Measurements from ENCODE around the gene EXOSC10. TPM values are rescaled to one million over a fixed set of nuclear protein-coding genes. Genes with fewer than 3 reads are reported as not detected.
A peak's percentile ranks its signal among the peaks of the same experiment; 100 is the strongest.

Gene EXOSC10
- total and polyA plus RNA-seq, 9 of the 15 experiments (the other 6 are each of a cell fraction or from before 2014, with no cell fraction given), result 23.4 to 150 (median 105) TPM

GRCh38 chr1:11058026-11058425 is 41.6 kb downstream of the EXOSC10 start:
- H2AFZ ChIP-seq (ENCODE audit: low read depth, low read length), result no peak overlapping the region
- peaks cover 14% of the 10 kb centered on the region for H4K20me1 ChIP-seq (replicated peaks; ENCODE audit: control insufficient read depth, insufficient read depth, low read length)
- no TSS peak for BruUV-seq (replicated peaks)
- H3K9me1 ChIP-seq (ENCODE audit: control insufficient read depth, insufficient read depth, low read length), result peaks cover 3% of the 10 kb centered on the region
- intact Hi-C loops (cut with micrococcal nuclease), result no loop called here
- H3K27ac ChIP-seq (ENCODE audit: extremely low read depth, low read depth, low read length), result no peak overlapping the region
- CTCF ChIA-PET (ENCODE audit: low intra/inter-chr PET ratio), result no interaction called here
- H3K4me3 ChIP-seq, result no peak overlapping the region
- FAIRE-seq, result no peak
- H3K79me2 ChIP-seq (ENCODE audit: control insufficient read depth, insufficient read depth, low read length), result peaks cover 44% of the 10 kb centered on the region
- POLR2A ChIA-PET, result interaction anchor here (0.6 kb wide), 1 partner anchor 131 kb away, joined by 3 read pairs; the partner anchor contains the start of gene ANGPTL7
- in situ Hi-C loops (cut with MboI), result no loop called here
- H3K36me3 ChIP-seq (ENCODE audit: control insufficient read depth, insufficient read depth, low read length), result peaks cover 57% of the 10 kb centered on the region; the same call in 2 of the 3 replicates
- H3K9me3 ChIP-seq (replicated peaks; ENCODE audit: control insufficient read depth, insufficient read depth, low read depth, low read length), result no peaks in the 10 kb centered on the region
- DNase-seq (ENCODE audit: extremely low read depth in 1 of 4, low spot score in 3 of 4), result no peak
- peaks cover 8 to 70% of the 10 kb centered on the region in 2 experiments; a peak in 4 of 5 replicates for H3K4me1 ChIP-seq (replicated peaks in 1 of 2; ENCODE audit: control insufficient read depth in 2 of 2, insufficient read depth in 2 of 2, low read length in 2 of 2)
- H3K4me2 ChIP-seq (ENCODE audit: insufficient read depth, low read length), result no peak overlapping the region
- 86% methylated on average over 14 of the region's 14 CpGs for WGBS (ENCODE audit: insufficient coverage, low coverage, missing lambda C conversion rate)
- no peak for ATAC-seq
- H3K9ac ChIP-seq (ENCODE audit: insufficient read depth in 1 of 2, low read depth in 2 of 2, low read length in 2 of 2), result peak overlapping the region in 1 of 2 experiments; percentile 82; a peak in 2 of 4 replicates
- TF ChIP-seq BRCA1 (IDR thresholded peaks at IDR 0.05) (no peak), BRCA1 (CRISPR knock-in tag; IDR thresholded peaks at IDR 0.05) (peak; percentile 67; the same call in 1 of the 2 replicates), ESRRA (IDR thresholded peaks at IDR 0.05; ENCODE audit: borderline replicate concordance, low read depth) (no peak)
- H3K27me3 ChIP-seq (ENCODE audit: control insufficient read depth in 2 of 2, insufficient read depth in 2 of 2, low read length in 2 of 2), result no peaks in the 10 kb centered on the region

GRCh38 chr1:11057477-11057876 is 42.2 kb downstream of the EXOSC10 start:
- peaks cover 53% of the 10 kb centered on the region; the same call in 2 of the 3 replicates for H3K36me3 ChIP-seq (ENCODE audit: control insufficient read depth, insufficient read depth, low read length)
- ChIA-PET POLR2A (no interaction called here), CTCF (ENCODE audit: low intra/inter-chr PET ratio) (no interaction called here)
- H3K9me1 ChIP-seq (ENCODE audit: control insufficient read depth, insufficient read depth, low read length), result peaks cover 4% of the 10 kb centered on the region
- WGBS (ENCODE audit: insufficient coverage, low coverage, missing lambda C conversion rate), result 92% methylated on average over 7 of the region's 8 CpGs
- intact Hi-C loops (cut with micrococcal nuclease), result no loop called here
- peaks cover 14% of the 10 kb centered on the region for H4K20me1 ChIP-seq (replicated peaks; ENCODE audit: control insufficient read depth, insufficient read depth, low read length)
- no peaks in the 10 kb centered on the region for H3K9me3 ChIP-seq (replicated peaks; ENCODE audit: control insufficient read depth, insufficient read depth, low read depth, low read length)
- BruUV-seq (replicated peaks), result no TSS peak
- H3K4me1 ChIP-seq (replicated peaks in 1 of 2; ENCODE audit: control insufficient read depth in 2 of 2, insufficient read depth in 2 of 2, low read length in 2 of 2), result peaks cover 8 to 75% of the 10 kb centered on the region in 2 experiments; a peak in 4 of 5 replicates
- H3K4me2 ChIP-seq (ENCODE audit: insufficient read depth, low read length), result no peak overlapping the region
- no peaks in the 10 kb centered on the region for H3K27me3 ChIP-seq (ENCODE audit: control insufficient read depth in 2 of 2, insufficient read depth in 2 of 2, low read length in 2 of 2)
- in situ Hi-C loops (cut with MboI), result no loop called here
- TF ChIP-seq TFE3 (CRISPR knock-in tag; IDR thresholded peaks at IDR 0.05) (no peak), ZFP36 (IDR thresholded peaks at IDR 0.05; ENCODE audit: low read depth, low read length, partially characterized antibody) (peak; percentile 84), ZNF561 (CRISPR knock-in tag; conservative IDR thresholded peaks at IDR 0.05) (no peak), ZNF253 (CRISPR knock-in tag; conservative IDR thresholded peaks at IDR 0.05) (no peak), YY1 (IDR thresholded peaks at IDR 0.05; ENCODE audit: borderline replicate concordance in 1 of 3, control insufficient read depth in 1 of 3, extremely low read depth in 1 of 3, insufficient read depth in 3 of 3, insufficient read length in 1 of 3, insufficient replicate concordance in 2 of 3, low read depth in 1 of 3, low read length in 2 of 3) (no peak)
- no peak for ATAC-seq
- FAIRE-seq, result no peak
- H3K27ac ChIP-seq (ENCODE audit: extremely low read depth, low read depth, low read length), result no peak overlapping the region; the same call in 2 of the 3 replicates
- no peak for DNase-seq (ENCODE audit: extremely low read depth in 1 of 4, low spot score in 3 of 4)
- H3K9ac ChIP-seq (ENCODE audit: insufficient read depth in 1 of 2, low read depth in 2 of 2, low read length in 2 of 2), result peak overlapping the region in 1 of 2 experiments; percentile 70; a peak in 2 of 4 replicates
- H3K4me3 ChIP-seq, result no peak overlapping the region
- no peak overlapping the region for H2AFZ ChIP-seq (ENCODE audit: low read depth, low read length)
- peaks cover 44% of the 10 kb centered on the region for H3K79me2 ChIP-seq (ENCODE audit: control insufficient read depth, insufficient read depth, low read length)

Measured in K562 (cell line).